HL-60 (cell line): ENCODE data around the gene GNAQ.
A peak's percentile ranks its signal among the peaks of the same experiment; 100 is the strongest.

ENCODE experiments used
- DNase-seq, 2 experiments: peaks; one replicate each; pipeline ENCODE4 v3.0.0-alpha.2; 2010 to 2020; ENCODE audit warnings: low read depth in 1 of 2, low spot score in 1 of 2
- H3K27ac ChIP-seq: fragments of 250-450 bp; sonication (Bioruptor Pico); replicated peaks from 2 replicates; pipeline ENCODE4 v1.5.1; 2020; ENCODE audit warnings: mild to moderate bottlenecking, moderate library complexity
- H3K27me3 ChIP-seq: fragments of 250-450 bp; sonication (Bioruptor Pico); 2 replicates; pipeline ENCODE4 v1.5.1; 2021; ENCODE audit warnings: mild to moderate bottlenecking, moderate library complexity; ENCODE audit not compliant: insufficient read depth, poor library complexity, severe bottlenecking
- H3K4me3 ChIP-seq: replicated peaks from 2 replicates; pipeline ENCODE4 v1.5.1; 2011; ENCODE audit warnings: mild to moderate bottlenecking, control low read depth, low read length; ENCODE audit not compliant: insufficient read depth
- GABPA ChIP-seq: IDR thresholded peaks from 2 replicates; pipeline ENCODE4 v1.6.1; 2012; ENCODE audit warnings: low read depth
- POLR2AphosphoS5 ChIP-seq: IDR thresholded peaks from 2 replicates; pipeline ENCODE4 v1.6.1; 2012; ENCODE audit warnings: low read depth
- SPI1 ChIP-seq: IDR thresholded peaks from 2 replicates; pipeline ENCODE4 v1.6.1; 2012; ENCODE audit warnings: low read depth, mild to moderate bottlenecking, borderline replicate concordance
- TF ChIP-seq, protein P1 (sequence below): IDR thresholded peaks from one replicate; pipeline ENCODE4 v1.5.1; 2011; ENCODE audit warnings: low read length, control low read depth, inconsistent platforms; ENCODE audit not compliant: insufficient read depth
- TF ChIP-seq, protein P2 (sequence below): IDR thresholded peaks from 2 replicates; pipeline ENCODE4 v1.6.1; 2012; ENCODE audit warnings: low read depth; ENCODE audit not compliant: insufficient replicate concordance

The GNAQ gene

GRCh38 chr9:77771171-77771570 is 260.4 kb downstream of the GNAQ start:
- DNase-seq, result no peak
- TF ChIP-seq POLR2AphosphoS5, result no peak
- H3K4me3 ChIP-seq, result no peak overlapping the region
- no peaks in the 10 kb centered on the region for H3K27me3 ChIP-seq
- no peak overlapping the region for H3K27ac ChIP-seq

DNA sequence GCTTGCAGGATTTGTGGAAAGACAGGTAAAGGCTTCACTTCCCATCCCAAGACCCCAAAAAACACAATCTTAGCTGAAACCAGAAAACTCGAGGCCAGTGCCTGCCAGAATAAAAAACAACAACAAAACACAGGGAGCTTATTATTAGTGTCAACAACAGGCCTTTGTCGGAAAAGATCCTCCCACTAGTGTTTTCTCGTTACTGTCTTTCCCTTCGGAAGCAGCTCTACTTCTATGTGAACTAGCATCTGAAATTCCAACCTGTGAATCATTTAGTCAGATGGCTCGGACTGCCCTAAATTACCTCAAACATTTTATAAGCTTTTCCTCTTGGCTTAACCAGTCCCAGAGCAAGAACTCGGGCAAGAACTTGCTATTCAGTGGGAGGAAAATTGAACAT is 261.3 kb downstream of the GNAQ start:
- no peak for DNase-seq

GRCh38 chr9:77769246-77769645 is 262.4 kb downstream of the GNAQ start:
- DNase-seq, result peak; percentile 47 to 77
- Histone ChIP-seq H3K4me3 (no peak overlapping the region), H3K27ac (peak overlapping the region; percentile 62), H3K27me3 (no peaks in the 10 kb centered on the region)
- TF ChIP-seq POLR2AphosphoS5 (peak; percentile 60; the same call in 1 of the 2 replicates), SPI1 (peak; percentile 88)
- TF ChIP-seq, protein P1, sequence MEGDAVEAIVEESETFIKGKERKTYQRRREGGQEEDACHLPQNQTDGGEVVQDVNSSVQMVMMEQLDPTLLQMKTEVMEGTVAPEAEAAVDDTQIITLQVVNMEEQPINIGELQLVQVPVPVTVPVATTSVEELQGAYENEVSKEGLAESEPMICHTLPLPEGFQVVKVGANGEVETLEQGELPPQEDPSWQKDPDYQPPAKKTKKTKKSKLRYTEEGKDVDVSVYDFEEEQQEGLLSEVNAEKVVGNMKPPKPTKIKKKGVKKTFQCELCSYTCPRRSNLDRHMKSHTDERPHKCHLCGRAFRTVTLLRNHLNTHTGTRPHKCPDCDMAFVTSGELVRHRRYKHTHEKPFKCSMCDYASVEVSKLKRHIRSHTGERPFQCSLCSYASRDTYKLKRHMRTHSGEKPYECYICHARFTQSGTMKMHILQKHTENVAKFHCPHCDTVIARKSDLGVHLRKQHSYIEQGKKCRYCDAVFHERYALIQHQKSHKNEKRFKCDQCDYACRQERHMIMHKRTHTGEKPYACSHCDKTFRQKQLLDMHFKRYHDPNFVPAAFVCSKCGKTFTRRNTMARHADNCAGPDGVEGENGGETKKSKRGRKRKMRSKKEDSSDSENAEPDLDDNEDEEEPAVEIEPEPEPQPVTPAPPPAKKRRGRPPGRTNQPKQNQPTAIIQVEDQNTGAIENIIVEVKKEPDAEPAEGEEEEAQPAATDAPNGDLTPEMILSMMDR, result no peak

More for the DNA sequence above, 261.3 kb downstream of the GNAQ start:
- Histone ChIP-seq H3K4me3 (no peak overlapping the region), H3K27ac (peak overlapping the region; percentile 62), H3K27me3 (no peaks in the 10 kb centered on the region)
- TF ChIP-seq POLR2AphosphoS5 (no peak), SPI1 (no peak), GABPA (no peak)
- TF ChIP-seq, protein P1, result no peak
- TF ChIP-seq, protein P2, sequence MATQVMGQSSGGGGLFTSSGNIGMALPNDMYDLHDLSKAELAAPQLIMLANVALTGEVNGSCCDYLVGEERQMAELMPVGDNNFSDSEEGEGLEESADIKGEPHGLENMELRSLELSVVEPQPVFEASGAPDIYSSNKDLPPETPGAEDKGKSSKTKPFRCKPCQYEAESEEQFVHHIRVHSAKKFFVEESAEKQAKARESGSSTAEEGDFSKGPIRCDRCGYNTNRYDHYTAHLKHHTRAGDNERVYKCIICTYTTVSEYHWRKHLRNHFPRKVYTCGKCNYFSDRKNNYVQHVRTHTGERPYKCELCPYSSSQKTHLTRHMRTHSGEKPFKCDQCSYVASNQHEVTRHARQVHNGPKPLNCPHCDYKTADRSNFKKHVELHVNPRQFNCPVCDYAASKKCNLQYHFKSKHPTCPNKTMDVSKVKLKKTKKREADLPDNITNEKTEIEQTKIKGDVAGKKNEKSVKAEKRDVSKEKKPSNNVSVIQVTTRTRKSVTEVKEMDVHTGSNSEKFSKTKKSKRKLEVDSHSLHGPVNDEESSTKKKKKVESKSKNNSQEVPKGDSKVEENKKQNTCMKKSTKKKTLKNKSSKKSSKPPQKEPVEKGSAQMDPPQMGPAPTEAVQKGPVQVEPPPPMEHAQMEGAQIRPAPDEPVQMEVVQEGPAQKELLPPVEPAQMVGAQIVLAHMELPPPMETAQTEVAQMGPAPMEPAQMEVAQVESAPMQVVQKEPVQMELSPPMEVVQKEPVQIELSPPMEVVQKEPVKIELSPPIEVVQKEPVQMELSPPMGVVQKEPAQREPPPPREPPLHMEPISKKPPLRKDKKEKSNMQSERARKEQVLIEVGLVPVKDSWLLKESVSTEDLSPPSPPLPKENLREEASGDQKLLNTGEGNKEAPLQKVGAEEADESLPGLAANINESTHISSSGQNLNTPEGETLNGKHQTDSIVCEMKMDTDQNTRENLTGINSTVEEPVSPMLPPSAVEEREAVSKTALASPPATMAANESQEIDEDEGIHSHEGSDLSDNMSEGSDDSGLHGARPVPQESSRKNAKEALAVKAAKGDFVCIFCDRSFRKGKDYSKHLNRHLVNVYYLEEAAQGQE, result no peak

DNA sequence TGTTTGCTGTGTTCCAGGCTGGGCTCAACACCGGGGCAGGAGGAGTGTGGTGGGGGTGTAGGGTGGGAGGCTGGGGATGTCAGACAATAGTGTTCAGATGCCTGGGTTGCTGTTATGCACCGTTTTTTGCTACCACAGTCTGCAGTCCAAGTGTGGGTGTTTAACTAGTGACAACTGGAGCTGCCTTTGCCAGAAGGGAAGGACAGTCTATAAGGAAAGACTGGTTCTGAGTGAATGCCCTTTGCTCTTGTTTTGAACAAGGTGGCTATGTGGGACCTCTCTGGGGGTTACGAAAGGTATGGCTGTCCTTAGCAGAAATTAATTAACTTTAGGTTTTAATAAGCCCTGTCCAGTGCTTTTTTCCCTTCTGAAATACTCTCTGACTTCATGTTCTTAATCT is 265.0 kb downstream of the GNAQ start:
- TF ChIP-seq, protein P1, result no peak
- TF ChIP-seq, protein P2, result no peak
- TF ChIP-seq GABPA, result no peak
- TF ChIP-seq SPI1, result no peak
- no peak for TF ChIP-seq POLR2AphosphoS5
- H3K27ac ChIP-seq, result no peak overlapping the region
- H3K4me3 ChIP-seq, result no peak overlapping the region
- no peak for DNase-seq
- no peaks in the 10 kb centered on the region for H3K27me3 ChIP-seq
